HTR-8/SVneo (cell line): Measurements from ENCODE around the gene P2RY8.
"Not testable (repeated sequence)": the region's sequence is repeated elsewhere in the genome, so short reads cannot be mapped to it uniquely, and the experiment has no call there.

Experiments used
- DNase-seq: peaks from one replicate; pipeline ENCODE4 v3.0.0; 2011; ENCODE audit warnings: low spot score, mixed read lengths; ENCODE audit not compliant: insufficient read length
- FAIRE-seq: peaks from 2 replicates; lab custom pipeline; 2011; peaks lifted over from hg19 to GRCh38; lab: Jason Lieb, UNC

Gene P2RY8

DNA sequence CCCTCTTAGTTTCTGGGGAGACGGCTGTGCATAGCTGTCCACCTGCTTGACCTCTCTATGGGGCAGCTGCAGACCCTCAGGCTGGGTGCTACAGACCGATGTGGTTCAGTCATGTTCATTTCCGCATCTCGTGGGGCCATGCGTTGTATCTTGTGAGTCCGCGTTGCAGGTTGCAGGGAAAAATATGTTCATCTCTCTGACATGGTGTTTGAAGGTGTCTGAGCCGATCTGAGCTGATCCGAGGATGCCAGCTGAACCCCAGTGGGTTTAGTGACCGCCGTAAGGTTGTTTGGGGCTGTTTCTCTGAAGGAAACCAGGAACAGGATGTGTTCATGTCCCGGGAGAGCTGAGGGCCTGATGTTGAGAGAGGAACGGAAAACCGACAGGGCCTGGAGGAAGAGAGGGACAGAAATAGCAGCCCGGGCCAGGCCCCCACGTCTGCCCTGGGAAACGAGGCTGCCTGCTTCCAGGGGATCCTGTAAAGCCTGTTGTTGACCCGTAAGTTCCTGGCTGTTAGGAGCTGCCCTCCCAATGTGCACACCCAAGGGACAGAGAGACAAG lies 9.8 kb upstream of the P2RY8 start:
- FAIRE-seq = no peak

DNA sequence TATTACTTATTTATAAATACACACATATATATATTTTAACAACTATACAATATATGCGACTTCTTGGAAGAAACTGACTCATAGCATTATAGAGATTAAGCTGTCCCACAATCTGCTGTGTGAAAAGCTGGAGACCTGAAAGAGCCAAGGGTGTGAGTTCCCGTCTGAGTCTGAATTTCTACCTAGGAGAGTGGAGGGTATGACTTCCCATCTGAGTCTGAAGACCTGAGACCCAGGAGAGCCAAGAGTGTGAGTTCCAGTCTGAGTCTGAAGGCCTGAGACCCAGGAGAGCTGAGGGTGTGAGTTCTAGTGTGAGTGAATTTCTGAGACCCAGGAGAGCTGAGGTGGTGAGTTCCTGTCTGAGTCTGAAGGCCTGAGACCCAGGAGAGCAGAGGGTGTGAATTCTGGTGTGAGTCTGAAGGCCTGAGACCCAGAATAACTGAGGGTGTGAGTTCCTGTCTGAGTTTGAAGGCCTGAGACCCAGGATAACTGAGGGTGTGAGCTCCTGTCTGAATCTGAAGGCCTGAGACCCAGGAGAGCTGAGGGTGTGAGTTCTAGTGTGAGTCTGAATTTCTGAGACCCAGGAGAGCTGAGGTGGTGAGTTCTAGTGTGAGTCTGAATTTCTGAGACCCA lies 8.9 kb upstream of the P2RY8 start:
- no peak for FAIRE-seq

More for the DNA sequence above, 9.8 kb upstream of the P2RY8 start:
- no peak for DNase-seq

DNA sequence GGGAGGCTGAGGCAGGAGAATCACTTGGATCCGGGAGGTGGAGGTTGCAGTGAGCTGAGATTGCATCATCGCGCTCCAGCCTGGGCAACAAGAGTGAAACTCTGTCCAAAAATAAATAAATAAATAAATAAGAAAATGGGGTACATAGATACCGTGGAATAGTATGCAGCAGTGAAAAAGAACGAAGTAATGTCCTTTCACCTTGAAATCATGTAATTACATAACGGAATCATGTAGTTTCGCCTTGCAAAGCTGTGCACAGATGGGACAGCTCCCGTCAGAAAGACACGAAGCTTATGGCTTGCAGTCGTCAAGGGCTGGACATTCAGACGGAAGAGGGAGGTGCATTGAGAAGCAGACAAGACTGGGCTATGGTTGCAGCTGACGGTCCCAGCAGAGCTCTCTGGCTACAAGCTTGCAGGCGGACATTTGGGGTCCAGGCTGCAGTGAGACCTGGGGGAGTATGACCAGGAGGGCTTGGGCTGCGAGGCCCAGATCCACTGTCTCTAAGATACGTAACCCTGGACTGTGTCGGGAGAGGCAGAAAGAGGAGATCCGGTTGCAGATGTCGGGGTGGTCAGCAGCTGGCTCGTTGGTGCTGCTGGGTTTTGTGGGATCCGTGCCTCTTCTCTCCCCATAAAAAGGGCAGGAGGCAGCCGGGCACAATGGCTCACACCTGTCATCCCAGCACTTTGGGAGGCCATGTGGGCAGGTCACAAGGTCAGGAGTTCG lies 6.2 kb upstream of the P2RY8 start:
- DNase-seq (no peak), FAIRE-seq (no peak)

More for the DNA sequence above, 8.9 kb upstream of the P2RY8 start:
- DNase-seq = no peak

DNA sequence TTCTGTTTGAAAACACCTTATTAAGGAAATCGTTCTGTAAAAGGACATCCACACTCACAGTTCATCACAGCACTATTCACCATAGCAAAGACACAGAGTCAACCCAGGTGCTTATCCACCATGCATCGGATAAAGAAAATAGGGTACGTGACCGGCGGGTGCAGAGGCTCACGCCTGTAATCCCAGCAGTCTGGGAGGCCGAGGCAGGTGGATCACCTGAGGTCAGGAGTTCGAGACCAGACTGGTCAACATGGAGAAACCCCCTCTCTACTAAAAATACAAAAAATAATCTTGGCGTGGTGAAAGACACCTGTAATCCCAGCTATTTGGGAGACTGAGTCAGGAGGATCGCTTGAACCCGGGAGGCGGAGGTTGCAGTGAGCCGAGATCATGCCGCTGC lies 2.2 kb upstream of the P2RY8 start:
- not testable (repeated sequence) for FAIRE-seq, DNase-seq

DNA sequence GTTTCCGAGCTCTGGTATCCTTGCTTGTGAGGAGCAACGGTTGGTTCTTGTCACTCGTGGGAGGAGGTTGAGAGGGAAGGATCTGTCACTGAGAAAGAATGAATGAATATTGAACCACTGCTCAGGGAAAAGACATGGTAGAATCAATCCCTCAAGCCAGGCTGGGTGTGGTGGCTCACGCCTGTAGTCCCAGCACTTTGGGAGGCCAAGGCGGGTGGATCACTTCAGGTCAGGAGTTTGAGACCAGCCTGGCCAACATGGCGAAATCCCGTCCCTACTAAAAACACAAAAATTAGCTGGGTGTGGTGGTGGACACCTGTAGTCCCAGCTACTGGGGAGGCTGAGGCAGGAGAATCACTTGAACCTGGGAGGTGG lies 718 bp upstream of the P2RY8 start:
- DNase-seq, FAIRE-seq: not testable (repeated sequence)

- FAIRE-seq (no peak), DNase-seq (no peak)
Observed at GRCh38 chrX:1536712-1537030, 314 bp downstream of the P2RY8 start.

DNA sequence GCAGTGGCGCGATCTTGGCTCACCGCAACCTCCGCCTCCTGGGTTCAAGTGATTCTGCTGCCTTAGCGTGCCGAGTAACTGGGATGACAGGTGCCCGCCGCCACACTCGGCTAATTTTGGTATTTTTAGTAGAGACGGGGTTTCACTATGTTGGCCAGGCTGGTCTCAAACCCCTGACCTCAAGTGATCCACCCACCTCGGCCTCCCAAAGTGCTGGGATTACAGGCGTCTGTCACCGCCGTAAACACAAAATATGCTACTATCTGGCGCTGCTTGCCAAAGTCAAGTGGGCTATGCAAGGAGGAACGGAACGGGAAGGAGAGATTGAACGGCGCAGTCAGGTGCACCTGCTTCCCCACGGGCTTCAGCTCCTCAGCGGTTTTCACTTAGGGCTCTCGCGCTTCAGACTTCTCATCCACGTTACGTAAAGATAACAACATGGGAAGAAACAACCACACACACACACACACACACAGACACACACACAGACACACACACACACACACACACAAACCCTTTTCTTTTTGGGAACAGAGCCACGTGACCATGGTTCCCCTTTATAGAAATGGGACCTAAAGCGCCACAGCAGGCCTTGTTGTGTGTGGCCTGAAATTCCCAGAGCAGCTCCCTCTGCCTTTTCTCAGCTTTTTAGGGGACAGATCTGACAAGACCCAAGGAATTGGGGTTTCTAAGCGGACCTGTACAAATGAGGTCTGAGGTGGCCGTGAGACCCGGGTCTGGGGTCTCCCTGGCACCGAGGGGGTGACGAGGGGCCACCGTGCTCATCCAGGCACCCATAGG lies 1.5 kb downstream of the P2RY8 start:
- FAIRE-seq = no peak
- DNase-seq = no peak

- DNase-seq = no peak
- FAIRE-seq = no peak
Observed at GRCh38 chrX:1534301-1535168, 2.5 kb downstream of the P2RY8 start.

DNA sequence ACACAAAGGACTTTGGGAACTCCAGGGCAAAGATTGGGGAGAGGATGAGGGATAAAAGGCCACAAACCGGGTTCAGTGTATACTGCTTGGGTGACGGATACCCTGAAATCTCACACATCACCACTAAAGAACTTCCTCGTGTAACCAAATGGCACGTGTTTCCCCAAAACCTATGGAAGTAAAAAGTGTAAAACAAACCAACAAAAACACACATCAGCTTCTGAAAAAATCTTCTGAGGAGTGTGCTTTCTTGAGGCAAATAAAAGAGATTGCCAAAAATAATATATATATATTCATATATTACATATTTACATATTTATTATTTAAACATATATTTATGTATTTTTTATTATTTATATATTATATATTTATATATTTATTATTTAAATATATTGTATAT lies 3.9 kb downstream of the P2RY8 start:
- DNase-seq (no peak), FAIRE-seq (no peak)

DNA sequence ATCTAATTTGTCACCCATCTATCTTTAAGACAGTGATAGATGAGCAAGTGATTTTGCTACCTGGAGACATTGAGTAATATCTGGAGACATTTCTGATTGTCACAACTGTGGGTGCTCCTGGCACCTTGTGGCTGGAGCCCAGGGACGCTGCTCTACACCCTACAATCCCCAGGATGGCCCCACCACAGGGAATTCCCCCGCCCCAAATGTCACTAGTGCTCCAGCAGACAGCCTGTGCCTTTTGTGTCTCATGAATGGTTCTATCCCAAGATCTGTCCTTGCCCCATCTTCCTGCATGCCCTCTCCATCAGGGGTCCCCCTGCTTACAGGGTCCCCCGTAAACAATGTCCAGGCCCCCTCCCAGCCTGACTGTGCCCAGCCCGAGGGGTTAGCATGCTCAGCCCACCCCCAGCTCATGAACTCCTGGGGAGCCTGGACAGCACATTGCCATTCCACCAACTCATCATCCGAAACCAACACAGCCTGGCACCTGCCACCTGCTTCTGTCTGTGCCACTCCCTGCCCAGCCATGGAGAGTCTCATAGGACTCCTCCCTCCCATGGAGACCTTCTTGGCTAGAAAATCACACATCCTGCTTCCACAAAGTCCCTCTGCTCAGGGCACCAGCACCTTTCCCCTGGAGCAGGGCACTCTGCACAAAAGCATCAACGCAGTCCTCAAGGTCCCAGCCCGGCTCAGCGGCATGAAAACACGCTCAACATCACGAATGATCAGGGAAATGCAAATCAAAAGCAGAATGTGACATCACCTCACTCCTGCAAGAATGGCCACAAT lies 5.7 kb downstream of the P2RY8 start:
- DNase-seq (no peak), FAIRE-seq (no peak)

- DNase-seq = no peak
- FAIRE-seq = no peak
Observed at GRCh38 chrX:1529756-1530155, 7.2 kb downstream of the P2RY8 start.

DNA sequence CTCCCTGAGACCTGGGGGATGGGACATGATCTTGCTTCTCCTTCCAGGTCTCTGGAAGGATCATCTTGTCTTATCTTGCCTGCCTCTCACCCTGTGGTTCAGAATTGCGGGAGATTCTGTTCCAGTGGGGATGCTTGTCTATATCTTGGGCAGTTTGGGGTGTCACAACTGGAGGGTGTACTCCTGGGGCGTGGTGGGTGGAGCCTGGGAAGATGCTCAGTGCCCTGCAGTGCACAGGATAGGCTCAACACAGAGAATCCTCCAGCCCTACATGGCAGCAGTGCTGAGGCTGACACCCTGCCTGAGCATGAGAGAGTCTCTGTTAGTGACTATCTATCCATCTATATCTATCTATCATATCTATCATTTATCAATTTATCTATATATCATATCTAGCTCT lies 7.7 kb downstream of the P2RY8 start:
- DNase-seq = no peak
- no peak for FAIRE-seq

DNA sequence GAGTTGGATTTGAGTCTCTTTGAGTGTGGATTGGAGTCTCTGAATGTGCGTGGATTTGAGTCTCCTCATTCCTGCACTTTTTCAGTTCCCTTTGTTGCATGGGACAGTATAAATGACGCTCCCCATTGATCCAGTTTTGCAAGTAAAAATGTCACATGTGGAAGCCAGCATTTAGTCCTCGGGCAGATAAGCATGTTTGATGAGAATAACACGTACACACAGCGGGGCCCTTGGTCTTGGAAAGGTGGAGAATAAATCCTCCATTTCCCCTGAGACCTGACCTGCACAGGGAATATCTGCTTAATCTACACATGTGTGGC lies 8.1 kb downstream of the P2RY8 start:
- FAIRE-seq (no peak), DNase-seq (no peak)

- DNase-seq (no peak), FAIRE-seq (no peak)
Observed at GRCh38 chrX:1528186-1528883, 8.7 kb downstream of the P2RY8 start.

DNA sequence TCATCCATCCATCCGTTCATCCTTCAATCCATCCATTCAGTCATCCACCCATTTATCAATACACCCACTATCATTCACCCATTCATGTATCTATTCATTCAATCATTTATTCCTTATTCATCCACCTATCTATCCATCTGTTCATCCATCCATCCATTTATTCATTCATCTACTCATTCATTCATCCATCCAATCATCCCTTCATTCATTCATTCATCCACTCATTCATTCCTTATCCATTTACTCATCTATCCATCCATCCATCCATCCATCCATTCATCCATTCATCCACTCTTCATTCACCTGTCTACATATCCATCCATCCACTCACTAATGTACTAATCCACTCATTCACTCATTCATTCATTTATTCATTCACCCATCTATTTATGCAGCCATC lies 9.5 kb downstream of the P2RY8 start:
- FAIRE-seq (no peak), DNase-seq (no peak)

- DNase-seq = no peak
- FAIRE-seq = no peak
Observed at GRCh38 chrX:1526565-1526964, 10.4 kb downstream of the P2RY8 start.

GRCh38 chrX:1525583-1526355 lies 11.2 kb downstream of the P2RY8 start:
- DNase-seq (no peak), FAIRE-seq (no peak)

DNA sequence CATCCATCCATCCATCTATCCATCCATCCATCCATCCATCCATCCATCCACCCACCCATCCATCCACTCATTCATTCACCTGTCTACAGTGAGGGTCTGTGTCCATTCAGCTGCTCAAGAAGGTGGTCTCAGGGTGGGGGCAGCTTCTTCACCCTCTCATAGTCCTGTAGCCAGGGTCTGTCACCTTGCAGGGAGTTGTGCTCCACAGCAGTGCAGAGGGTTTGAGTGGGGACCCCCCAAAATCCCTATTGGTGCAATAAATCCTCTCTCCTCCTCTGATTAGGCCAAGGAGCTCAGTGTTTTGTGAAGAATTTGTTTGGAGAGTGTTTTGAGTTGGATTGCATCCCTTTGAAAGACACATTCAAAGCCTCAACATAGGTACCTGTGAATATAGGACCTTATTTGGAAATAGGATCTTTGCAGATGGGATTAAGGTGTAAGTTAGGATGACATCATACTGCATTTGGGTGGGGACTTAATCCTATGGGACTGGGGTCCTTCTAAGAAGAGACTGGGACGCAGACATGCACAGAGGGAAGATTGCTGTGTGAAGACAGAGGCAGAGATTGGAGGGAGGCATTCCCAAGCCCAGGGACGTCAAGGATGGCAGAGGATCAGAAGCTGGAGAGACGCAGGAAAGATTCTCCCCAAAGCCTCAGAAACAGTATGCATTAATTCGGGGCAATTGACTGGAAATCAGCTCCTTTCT lies 12.0 kb downstream of the P2RY8 start:
- DNase-seq (no peak), FAIRE-seq (no peak)
